Activated naive CD8-positive, alpha-beta T cell treated with anti-CD3 and anti-CD28 coated beads, Interleukin-2, amount 50 U/mL, for 16 hours (primary cell): ENCODE results near the gene TTC19.
"Not testable (repeated sequence)": the region's sequence is repeated elsewhere in the genome, so short reads cannot be mapped to it uniquely, and the experiment has no call there.

Experiments
- DNase-seq: peaks from one replicate; pipeline ENCODE4 v3.0.0-alpha.2; 2020; ENCODE audit warnings: low read depth, low spot score

TTC19 gene

GRCh38 chr17:15972497-15972951 lies 27.1 kb upstream of the TTC19 start:
- no peak for DNase-seq

GRCh38 chr17:15973016-15973415 lies 26.6 kb upstream of the TTC19 start:
- no peak for DNase-seq

- no peak for DNase-seq
Observed at GRCh38 chr17:15973834-15974233, 25.8 kb upstream of the TTC19 start.

GRCh38 chr17:15977894-15978293 lies 21.7 kb upstream of the TTC19 start:
- no peak for DNase-seq

DNA sequence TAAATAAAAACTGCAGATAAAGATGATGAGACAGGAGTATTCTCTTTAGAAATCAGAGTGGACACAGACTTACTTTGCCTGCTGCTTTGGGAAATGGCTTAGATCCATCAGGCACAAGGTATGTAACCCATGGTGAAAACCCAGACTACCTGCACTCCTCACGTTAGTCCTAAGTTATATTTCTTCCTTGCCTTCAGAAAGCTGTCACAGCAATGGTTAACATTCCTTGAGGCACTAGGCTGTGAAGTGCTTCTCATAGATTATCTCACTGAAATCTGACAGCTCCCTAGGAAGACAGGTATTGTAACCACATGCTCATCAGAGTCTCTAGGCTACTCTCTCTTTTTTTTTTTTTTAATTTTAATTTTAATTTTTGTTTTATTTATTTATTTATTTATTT lies 21.0 kb upstream of the TTC19 start:
- DNase-seq = no peak

GRCh38 chr17:15979013-15979412 lies 20.6 kb upstream of the TTC19 start:
- not testable (repeated sequence) for DNase-seq

GRCh38 chr17:15981208-15981607 lies 18.4 kb upstream of the TTC19 start:
- DNase-seq = no peak

DNA sequence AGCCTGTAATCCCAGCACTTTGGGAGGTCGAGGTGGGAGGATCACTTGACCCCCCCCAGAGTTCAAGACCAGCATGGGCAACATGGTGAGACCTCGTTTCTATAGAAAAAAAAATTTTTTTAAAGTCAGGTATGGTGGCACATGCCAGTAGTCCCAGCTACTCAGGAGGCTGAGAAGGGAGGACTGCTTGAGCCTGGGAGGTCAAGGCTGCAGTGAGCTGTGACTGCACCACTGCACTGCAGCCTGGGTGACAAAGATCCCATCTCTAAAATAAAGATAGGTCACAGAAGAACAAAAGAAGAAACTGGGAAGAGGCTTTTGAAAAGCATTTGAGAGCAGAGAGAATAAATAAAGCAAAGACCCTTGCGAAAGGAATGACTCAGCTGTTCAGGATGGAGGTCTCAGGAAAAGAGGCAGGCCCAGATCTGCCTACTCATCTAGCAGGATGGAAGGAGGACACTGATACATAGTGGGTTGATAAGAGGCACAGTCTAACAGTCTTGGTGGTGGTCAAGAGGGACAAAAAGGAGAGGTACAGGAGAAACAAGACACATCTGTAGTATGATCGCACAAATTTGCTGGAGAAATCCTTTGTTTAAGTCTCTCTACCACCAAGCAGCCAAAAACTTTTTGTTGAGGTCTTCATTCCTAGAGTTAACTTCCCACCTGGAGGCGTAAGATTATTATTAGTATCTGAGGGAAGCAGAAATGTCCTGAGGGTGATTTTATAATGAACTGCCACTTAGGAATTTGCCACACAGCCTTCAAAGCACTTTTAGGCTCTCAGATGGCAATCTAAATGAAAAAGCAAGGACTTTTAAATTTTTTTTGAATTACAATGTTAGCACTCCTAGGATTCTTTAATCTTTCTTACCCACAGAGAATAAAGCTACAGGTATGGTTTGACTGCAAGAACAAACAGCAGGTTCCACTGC lies 17.7 kb upstream of the TTC19 start:
- no peak for DNase-seq

- DNase-seq = no peak
Observed at GRCh38 chr17:15996322-15996721, 3.3 kb upstream of the TTC19 start.

GRCh38 chr17:15998031-15998562 lies 1.5 kb upstream of the TTC19 start:
- no peak for DNase-seq

- DNase-seq = no peak
Observed at GRCh38 chr17:15999974-16000827, 577 bp downstream of the TTC19 start.

DNA sequence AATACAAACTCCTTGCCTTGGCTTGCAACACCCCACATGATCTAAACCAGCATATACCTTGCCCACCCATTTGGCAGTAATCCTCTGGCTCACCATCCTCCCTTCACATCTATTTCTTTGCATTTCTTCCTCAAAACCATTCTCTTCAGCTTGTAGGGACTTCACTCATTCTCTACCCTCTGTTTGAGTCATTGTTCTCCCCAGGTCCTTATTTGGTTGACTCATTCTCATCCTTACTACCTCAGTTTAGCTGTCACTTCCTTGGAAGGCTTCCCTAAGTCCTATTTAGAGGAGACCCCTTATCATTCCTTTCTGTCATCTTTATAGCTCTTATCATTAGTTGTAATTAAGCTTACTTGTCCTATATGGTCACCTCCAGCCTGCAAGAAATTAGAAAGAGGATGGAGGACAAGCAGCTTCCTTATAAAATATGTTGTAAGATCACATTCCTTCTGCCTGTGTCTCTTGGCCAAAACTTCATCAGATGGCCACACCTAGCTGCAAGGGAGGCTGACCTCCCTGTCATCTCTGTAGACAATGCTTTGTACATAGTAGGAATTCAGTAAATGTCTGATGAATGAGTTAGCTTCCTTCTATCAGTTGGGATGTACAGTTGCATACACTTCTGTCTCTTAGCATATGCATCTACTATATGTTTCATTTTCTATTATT lies 1.7 kb downstream of the TTC19 start:
- DNase-seq = no peak

DNA sequence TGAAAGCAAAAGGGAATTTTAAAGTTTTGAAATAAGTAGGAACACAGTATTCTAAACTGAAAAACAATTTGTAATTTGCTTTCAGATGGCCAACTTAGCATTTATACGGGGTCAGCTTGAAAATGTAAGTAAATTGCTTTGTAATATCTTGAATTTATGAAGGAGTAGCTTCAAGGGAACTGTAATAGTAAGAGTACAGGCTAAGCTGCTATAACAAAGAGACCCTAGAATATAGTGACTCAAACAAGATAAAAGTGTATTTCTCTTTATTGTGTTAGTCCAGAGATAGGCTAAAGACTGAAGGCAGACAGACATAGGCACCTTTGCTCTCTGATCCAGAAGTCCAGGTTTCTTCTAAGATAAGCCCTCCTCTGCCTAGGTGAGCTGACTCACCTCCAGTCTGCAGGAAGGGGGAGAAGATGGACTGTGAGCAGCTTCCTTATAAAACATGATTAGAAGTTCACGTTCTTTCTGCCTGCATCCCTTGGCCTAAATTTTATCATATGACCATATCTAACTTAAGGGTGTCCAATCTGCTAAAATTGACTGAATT lies 3.2 kb downstream of the TTC19 start:
- no peak for DNase-seq

DNA sequence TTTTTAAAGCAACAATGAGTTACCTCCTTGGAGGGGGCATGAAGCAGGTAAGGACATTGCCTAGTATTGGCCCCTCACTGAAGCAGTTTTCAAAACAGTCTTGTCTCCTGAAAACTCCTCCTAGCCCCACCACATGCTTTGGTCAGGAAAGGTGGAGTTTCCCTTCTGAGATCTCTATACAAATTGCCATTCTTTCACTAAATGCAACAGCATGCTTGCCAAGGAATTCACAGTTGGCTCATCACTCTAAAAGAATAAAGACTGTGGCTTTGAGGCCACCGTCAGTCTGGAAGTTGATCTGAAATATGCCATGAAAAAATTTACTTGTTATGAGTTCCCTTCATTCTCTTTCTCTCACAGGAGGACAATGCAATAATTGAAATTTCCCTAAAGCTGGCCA lies 4.2 kb downstream of the TTC19 start:
- DNase-seq = no peak

- no peak for DNase-seq
Observed at GRCh38 chr17:16005636-16006035, 6.0 kb downstream of the TTC19 start.

- no peak for DNase-seq
Observed at GRCh38 chr17:16007439-16007838, 7.8 kb downstream of the TTC19 start.

- DNase-seq = no peak
Observed at GRCh38 chr17:16013943-16014407, 14.4 kb downstream of the TTC19 start.

GRCh38 chr17:16019347-16019746 lies 19.7 kb downstream of the TTC19 start:
- DNase-seq = no peak

DNA sequence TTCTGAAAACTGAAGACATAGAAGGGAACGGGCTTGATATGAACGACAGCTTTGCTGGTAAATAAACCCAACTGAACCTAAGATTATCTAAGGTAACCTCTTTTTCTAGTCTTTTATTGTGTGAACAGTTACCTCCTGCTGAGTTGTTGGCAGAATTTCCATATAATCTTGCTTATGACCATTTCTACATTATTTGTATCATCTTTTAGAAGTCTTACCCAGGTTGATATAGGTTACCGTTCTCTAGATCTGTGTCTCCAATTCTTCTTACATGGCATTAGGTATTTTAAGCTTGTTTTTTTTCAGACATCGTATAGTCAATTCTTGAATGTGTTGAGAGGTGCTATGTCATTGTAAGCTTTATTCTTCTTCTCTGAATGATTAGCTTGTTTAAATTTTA lies 24.3 kb downstream of the TTC19 start:
- DNase-seq = no peak

GRCh38 chr17:16025202-16025601 lies 25.6 kb downstream of the TTC19 start:
- DNase-seq = no peak

DNA sequence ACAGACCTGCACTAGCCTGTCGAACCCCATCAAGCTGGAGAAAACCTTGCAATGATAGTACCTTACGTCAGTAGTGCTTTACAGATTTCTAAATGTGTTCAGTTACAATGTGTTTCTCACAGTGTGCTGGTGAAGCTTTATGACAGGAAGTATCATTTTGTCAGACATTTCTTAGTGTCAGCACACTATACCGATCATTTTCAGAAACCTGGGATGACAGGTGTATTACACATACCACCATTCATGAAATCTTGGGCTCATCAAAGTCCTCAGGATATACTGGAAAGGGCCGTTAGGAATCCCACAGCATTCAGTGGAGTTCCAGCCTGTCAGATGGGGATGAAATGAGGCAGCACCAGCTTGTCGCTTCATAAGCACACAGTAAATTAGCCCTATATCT lies 27.3 kb downstream of the TTC19 start:
- DNase-seq = no peak
